HCT116 (cell line): ENCODE data around the gene CNTN5. TPM values are rescaled to one million over a fixed set of nuclear protein-coding genes. Genes with fewer than 3 reads are reported as not detected.

Experiments
- ATAC-seq: fragments of 200-7000 bp; cut with Tn5 transposase; 2 replicates; pipeline ENCODE4 v1.9.1; 2020; ENCODE audit warnings: mild to moderate bottlenecking, moderate library complexity
- BruUV-seq: library from RNA; stranded (reverse); fragments of 400-500 nt; replicated peaks from 2 replicates; lab custom pipeline; 2021; lab: Mats Ljungman, UMichigan
- CTCF ChIA-PET: fragments of 300-600 bp; sonication (Branson Sonifier 250); formaldehyde crosslinking; loops from one replicate; lab custom pipeline; 2021; ENCODE audit warnings: antibody characterized with exemption; lab: Charles Lee
- POLR2A ChIA-PET: fragments of 300-600, 350-600 bp; sonication (Branson Sonifier 250); formaldehyde crosslinking; loops from one replicate; lab custom pipeline; 2021; ENCODE audit warnings: antibody characterized with exemption; lab: Charles Lee
- RAD21 ChIA-PET, 2 experiments: fragments of 300-600 bp; sonication (Branson Sonifier 250); formaldehyde crosslinking; loops; one replicate each; lab custom pipeline; 2023; ENCODE audit warnings: low total read pairs in 2 of 2; ENCODE audit not compliant: uncharacterized antibody in 2 of 2, unreplicated experiment in 2 of 2, low non-redundant PET in 1 of 2; lab: Charles Lee
- DNase-seq: peaks from one replicate; pipeline ENCODE4 v3.0.0-alpha.2; 2010; ENCODE audit warnings: low read depth, low spot score
- H2AFZ ChIP-seq: fragments of 200-600 bp; shearing (Covaris generic), sonication (generic); 2 replicates; pipeline ENCODE4 v1.6.1; 2017; ENCODE audit warnings: low read depth, mixed run types, mixed read lengths, antibody characterized with exemption, low read length; ENCODE audit not compliant: poor library complexity, severe bottlenecking
- H3K27ac ChIP-seq: 2 replicates; pipeline ENCODE4 v1.5.1; 2012; ENCODE audit warnings: low read depth, low read length
- H3K27me3 ChIP-seq: fragments of 200-600 bp; sonication (generic); 2 replicates; pipeline ENCODE4 v1.6.1; 2016; ENCODE audit warnings: mixed run types, low read length, mixed read lengths; ENCODE audit not compliant: insufficient read depth
- H3K36me3 ChIP-seq, 2 experiments: fragments of 200-500 bp in 1 of 2; fragments of 200-600 bp in 1 of 2; sonication (Bioruptor generic) in 1 of 2; sonication (generic) in 1 of 2; 2 replicates each; pipeline versions ENCODE4 v1.5.1 to v1.6.1; 2014 to 2016; ENCODE audit warnings: low read length in 2 of 2, inconsistent platforms in 1 of 2, mixed read lengths in 1 of 2, mixed run types in 1 of 2; ENCODE audit not compliant: insufficient read depth in 2 of 2, control insufficient read depth in 1 of 2
- H3K4me1 ChIP-seq, 2 experiments: fragments of 200-600 bp in 1 of 2; sonication (generic) in 1 of 2; 2 replicates each; pipeline versions ENCODE4 v1.5.1 to v1.6.1; 2012 to 2017; ENCODE audit warnings: low read length in 2 of 2, inconsistent platforms in 1 of 2, mild to moderate bottlenecking in 1 of 2, mixed read lengths in 1 of 2, mixed run types in 1 of 2, moderate library complexity in 1 of 2; ENCODE audit not compliant: insufficient read depth in 2 of 2, control insufficient read depth in 1 of 2
- H3K4me2 ChIP-seq: fragments of 200-600 bp; sonication (generic); 2 replicates; pipeline ENCODE4 v1.6.1; 2017; ENCODE audit warnings: mixed run types, low read length, mixed read lengths
- H3K4me3 ChIP-seq, 2 experiments: fragments of 200-600 bp in 1 of 2; sonication (generic) in 1 of 2; replicated peaks in 1 of 2; 2 replicates each; pipeline ENCODE4 v1.5.1; 2011 to 2016; ENCODE audit warnings: low read length in 2 of 2, control low read depth in 1 of 2, low read depth in 1 of 2, mild to moderate bottlenecking in 1 of 2, mixed read lengths in 1 of 2, mixed run types in 1 of 2
- H3K79me2 ChIP-seq: fragments of 200-600 bp; sonication (generic); 2 replicates; pipeline ENCODE4 v1.6.1; 2017; ENCODE audit warnings: mild to moderate bottlenecking, mixed run types, low read length, moderate library complexity, mixed read lengths; ENCODE audit not compliant: insufficient read depth
- H3K9ac ChIP-seq: fragments of 200-600 bp; sonication (generic); 2 replicates; pipeline ENCODE4 v1.6.1; 2016; ENCODE audit warnings: low read length, mixed read lengths
- H3K9me2 ChIP-seq: fragments of 200-600 bp; sonication (generic), shearing (Covaris generic); 2 replicates; pipeline ENCODE4 v1.6.1; 2017; ENCODE audit warnings: mixed run types, mild to moderate bottlenecking, moderate library complexity; ENCODE audit not compliant: insufficient read depth
- H3K9me3 ChIP-seq, 2 experiments: fragments of 200-500 bp in 1 of 2; fragments of 200-600 bp in 1 of 2; sonication (Bioruptor generic) in 1 of 2; sonication (generic) in 1 of 2; 2 replicates each; pipeline ENCODE4 v1.6.1; 2014 to 2017; ENCODE audit warnings: low read length in 2 of 2, mixed read lengths in 2 of 2, inconsistent platforms in 1 of 2, low read depth in 1 of 2, mild to moderate bottlenecking in 1 of 2, mixed run types in 1 of 2, moderate library complexity in 1 of 2; ENCODE audit not compliant: control insufficient read depth in 1 of 2, insufficient read depth in 1 of 2
- H4K20me1 ChIP-seq: fragments of 200-600 bp; sonication (generic), shearing (Covaris generic); 2 replicates; pipeline ENCODE4 v1.6.1; 2017; ENCODE audit warnings: mixed run types, mild to moderate bottlenecking, moderate library complexity; ENCODE audit not compliant: insufficient read depth
- ATF3 ChIP-seq: IDR thresholded peaks from 2 replicates; pipeline ENCODE4 v1.6.1; 2012
- ELF1 ChIP-seq: IDR thresholded peaks from 2 replicates; pipeline ENCODE4 v1.6.1; 2012; ENCODE audit warnings: low read depth, borderline replicate concordance
- FOSL1 ChIP-seq: IDR thresholded peaks from 2 replicates; pipeline ENCODE4 v1.6.1; 2012; ENCODE audit warnings: low read depth
- MAX ChIP-seq: IDR thresholded peaks from 2 replicates; pipeline ENCODE4 v1.6.1; 2012
- REST ChIP-seq: IDR thresholded peaks from 2 replicates; pipeline ENCODE4 v1.6.1; 2012; ENCODE audit warnings: low read depth
- SP1 ChIP-seq: IDR thresholded peaks from 2 replicates; pipeline ENCODE4 v1.6.1; 2012; ENCODE audit warnings: low read depth
- TCF7L2 ChIP-seq: IDR thresholded peaks from 2 replicates; pipeline ENCODE4 v1.7.0; 2011; ENCODE audit warnings: borderline replicate concordance, inconsistent platforms; ENCODE audit not compliant: insufficient read depth, insufficient read length; ENCODE audit errors: extremely low read depth
- ZBTB33 ChIP-seq: IDR thresholded peaks from 2 replicates; pipeline ENCODE4 v1.6.1; 2011; ENCODE audit warnings: mild to moderate bottlenecking, low read length, moderate library complexity; ENCODE audit not compliant: insufficient replicate concordance; ENCODE audit errors: extremely low read depth
- ZNF274 ChIP-seq: fragments of 200-500 bp; sonication (Bioruptor generic); IDR thresholded peaks from 2 replicates; pipeline ENCODE4 v1.6.1; 2014; ENCODE audit warnings: mild to moderate bottlenecking, low read depth, low read length, inconsistent platforms
- intact Hi-C: fragments of 100-400 bp; cut with micrococcal nuclease; formaldehyde crosslinking; loops from 2 replicates; pipeline ENCODE4 v1.10.0; 2022
- total RNA-seq: library from RNA; stranded (reverse); gene quantifications from one replicate; pipeline ENCODE4 v1.2.1, GENCODE V29; 2021; ENCODE audit not compliant: unreplicated experiment

Gene CNTN5
- total RNA-seq, 1 experiment from 2014 or later, result not detected

GRCh38 chr11:99065121-99065520, 44.4 kb downstream of the CNTN5 start:
- Histone ChIP-seq H3K9ac (no peak overlapping the region), H4K20me1 (no peaks in the 10 kb centered on the region), H3K27me3 (no peaks in the 10 kb centered on the region), H3K36me3 (no peaks in the 10 kb centered on the region), H3K9me2 (no peaks in the 10 kb centered on the region), H2AFZ (no peak overlapping the region), H3K4me2 (no peak overlapping the region), H3K9me3 (no peaks in the 10 kb centered on the region; a peak in 2 of 4 replicates), H3K79me2 (no peaks in the 10 kb centered on the region), H3K4me1 (no peaks in the 10 kb centered on the region), H3K27ac (no peak overlapping the region), H3K4me3 (no peak overlapping the region)
- CTCF ChIA-PET, result no interaction called here
- BruUV-seq, result no TSS peak
- POLR2A ChIA-PET, result no interaction called here
- intact Hi-C loops, result no loop called here
- RAD21 ChIA-PET, result no interaction called here
- DNase-seq (no peak), ATAC-seq (no peak)
- TF ChIP-seq REST, result no peak
- TF ChIP-seq ZBTB33, result no peak
- no peak for TF ChIP-seq FOSL1
- no peak for TF ChIP-seq TCF7L2
- TF ChIP-seq MAX, result no peak
- no peak for TF ChIP-seq ZNF274
- no peak for TF ChIP-seq ATF3
- no peak for TF ChIP-seq SP1
- no peak for TF ChIP-seq ELF1
